ENCODE measurements around the gene SMIM20. TPM values are rescaled to one million over a fixed set of nuclear protein-coding genes. Genes with fewer than 3 reads are reported as not detected.

Gene SMIM20
- total RNA-seq, 2 donors from 2014 or later, result 0.99 to 21.5 TPM

- Histone ChIP-seq H3K27ac (no peak overlapping the region), H3K4me3 (no peak overlapping the region), H3K9me3 (no peaks in the 10 kb centered on the region), H3K4me1 (peaks cover 14% of the 10 kb centered on the region), H3K36me3 (replicated peaks in 1 of 2; ENCODE audit: insufficient read depth in 1 of 2, low read depth in 2 of 2) (no peaks in the 10 kb centered on the region), H3K27me3 (no peaks in the 10 kb centered on the region)
- WGBS, 2 donors, result 78 to 86% methylated on average over 13 of the region's 13 CpGs
- DNase-seq (no peak), ATAC-seq (no peak)
- intact Hi-C loops (cut with DNase I), result no loop called here
- TF ChIP-seq CTCF (IDR thresholded peaks at IDR 0.05), result no peak
- TF ChIP-seq POLR2A (IDR thresholded peaks at IDR 0.05), result no peak
Measured at GRCh38 chr4:25872851-25873631, 41.0 kb upstream of the SMIM20 start.

- H3K4me1 ChIP-seq, result peaks cover 14% of the 10 kb centered on the region
- intact Hi-C loops (cut with DNase I), result no loop called here
- 26 to 33% methylated on average over 7 of the region's 7 CpGs for WGBS, 2 donors
- H3K27me3 ChIP-seq, result no peaks in the 10 kb centered on the region
- no peak for DNase-seq
- TF ChIP-seq CTCF (IDR thresholded peaks at IDR 0.05), result no peak
- TF ChIP-seq POLR2A (IDR thresholded peaks at IDR 0.05), result no peak
- H3K27ac ChIP-seq, result no peak overlapping the region
- ATAC-seq, result no peak
- H3K36me3 ChIP-seq (replicated peaks in 1 of 2; ENCODE audit: insufficient read depth in 1 of 2, low read depth in 2 of 2), result no peaks in the 10 kb centered on the region
- H3K9me3 ChIP-seq, result no peaks in the 10 kb centered on the region
- no peak overlapping the region for H3K4me3 ChIP-seq
Measured at GRCh38 chr4:25873632-25874129, 40.3 kb upstream of the SMIM20 start.

GRCh38 chr4:25874655-25875054, 39.4 kb upstream of the SMIM20 start:
- Histone ChIP-seq H3K4me1 (peaks cover 14% of the 10 kb centered on the region), H3K36me3 (replicated peaks in 1 of 2; ENCODE audit: insufficient read depth in 1 of 2, low read depth in 2 of 2) (no peaks in the 10 kb centered on the region), H3K4me3 (no peak overlapping the region), H3K27ac (no peak overlapping the region), H3K27me3 (no peaks in the 10 kb centered on the region), H3K9me3 (no peaks in the 10 kb centered on the region)
- intact Hi-C loops (cut with DNase I), result no loop called here
- ATAC-seq (no peak), DNase-seq (no peak)
- WGBS, 2 donors, result 85 to 89% methylated on average over 3 of the region's 3 CpGs
- TF ChIP-seq CTCF (IDR thresholded peaks at IDR 0.05), result no peak
- TF ChIP-seq POLR2A (IDR thresholded peaks at IDR 0.05), result no peak

- Histone ChIP-seq H3K9me3 (no peaks in the 10 kb centered on the region), H3K27ac (no peak overlapping the region), H3K27me3 (no peaks in the 10 kb centered on the region), H3K4me1 (peaks cover 14% of the 10 kb centered on the region), H3K4me3 (no peak overlapping the region), H3K36me3 (replicated peaks in 1 of 2; ENCODE audit: insufficient read depth in 1 of 2, low read depth in 2 of 2) (no peaks in the 10 kb centered on the region)
- ATAC-seq (no peak), DNase-seq (no peak)
- intact Hi-C loops (cut with DNase I), result no loop called here
- TF ChIP-seq CTCF (IDR thresholded peaks at IDR 0.05), result no peak
- TF ChIP-seq POLR2A (IDR thresholded peaks at IDR 0.05), result no peak
- WGBS, 2 donors, result 87 to 93% methylated on average over 7 of the region's 7 CpGs
Measured at GRCh38 chr4:25875281-25875745, 38.7 kb upstream of the SMIM20 start.

GRCh38 chr4:25878676-25879075, 35.3 kb upstream of the SMIM20 start:
- no peak overlapping the region for H3K4me3 ChIP-seq
- intact Hi-C loops (cut with DNase I), result no loop called here
- no peaks in the 10 kb centered on the region for H3K36me3 ChIP-seq (replicated peaks in 1 of 2; ENCODE audit: insufficient read depth in 1 of 2, low read depth in 2 of 2)
- ATAC-seq (no peak), DNase-seq (no peak)
- WGBS, 2 donors, result 56% methylated on average over 9 of the region's 9 CpGs
- peaks cover 7% of the 10 kb centered on the region for H3K4me1 ChIP-seq
- no peak overlapping the region for H3K27ac ChIP-seq
- H3K27me3 ChIP-seq, result no peaks in the 10 kb centered on the region
- TF ChIP-seq CTCF (IDR thresholded peaks at IDR 0.05) (no peak), POLR2A (IDR thresholded peaks at IDR 0.05) (no peak)
- H3K9me3 ChIP-seq, result no peaks in the 10 kb centered on the region

All from body of pancreas (tissue), 4 donors.